Measurements from ENCODE around the gene SLFN14. TPM values are rescaled to one million over a fixed set of nuclear protein-coding genes. Genes with fewer than 3 reads are reported as not detected.
"Not testable (repeated sequence)": the region's sequence is repeated elsewhere in the genome, so short reads cannot be mapped to it uniquely, and the experiment has no call there.

Gene SLFN14
- total RNA-seq, 2 experiments from 2014 or later, result 0.07 TPM; not detected in 1

- no peak for DNase-seq
- CTCF ChIA-PET, result interaction anchor here (1.0 to 9.3 kb wide), 11 partner anchors 11 to 320 kb away, joined by 3 to 84 read pairs (median 4); partner anchors contain the start of genes PEX12 and SLFN12
- peak overlapping the region; percentile 90 for H3K4me3 Mint-ChIP-seq
- H3K27me3 Mint-ChIP-seq, result no peaks in the 10 kb centered on the region
- H3K9me3 Mint-ChIP-seq (ENCODE audit: low read depth), result no peaks in the 10 kb centered on the region
- H3K36me3 Mint-ChIP-seq, result peaks cover 64% of the 10 kb centered on the region
- ATAC-seq, result no peak
- H3K4me1 Mint-ChIP-seq, result peaks cover 43% of the 10 kb centered on the region
- peak overlapping the region; percentile 99 for H3K27ac Mint-ChIP-seq
Observed at GRCh38 chr17:35534576-35535093, 26.0 kb downstream of the SLFN14 start.

DNA sequence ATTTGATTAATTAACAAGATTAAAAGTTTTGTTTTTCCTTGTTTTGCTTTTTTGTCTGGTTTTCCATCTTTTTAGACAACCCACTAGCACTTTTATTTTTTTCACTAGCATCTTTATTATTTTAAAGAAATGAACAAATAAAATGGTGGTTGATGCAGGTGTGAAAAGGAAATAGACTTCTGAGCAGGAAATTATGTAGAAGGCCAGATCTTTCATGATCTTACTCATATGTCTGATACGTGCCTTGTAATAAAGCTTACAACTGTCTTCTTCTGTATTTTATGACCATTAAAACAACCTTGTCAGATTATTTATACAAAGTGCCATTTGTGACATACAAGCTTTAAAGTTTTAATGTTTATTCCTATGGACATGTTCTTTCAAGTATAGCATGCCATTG, 29.5 kb downstream of the SLFN14 start:
- H3K9me3 Mint-ChIP-seq (ENCODE audit: low read depth), result no peaks in the 10 kb centered on the region
- H3K36me3 Mint-ChIP-seq, result peaks cover 82% of the 10 kb centered on the region
- DNase-seq, result no peak
- peak overlapping the region; percentile 83 for H3K27ac Mint-ChIP-seq
- H3K4me1 Mint-ChIP-seq, result peaks cover 58% of the 10 kb centered on the region
- CTCF ChIA-PET, result interaction anchor here (1.1 to 9.3 kb wide), 3 partner anchors 8 to 219 kb away, joined by 4 to 84 read pairs (median 5); no protein-coding TSS in a partner anchor
- H3K4me3 Mint-ChIP-seq, result peak overlapping the region; percentile 70
- ATAC-seq, result no peak
- no peaks in the 10 kb centered on the region for H3K27me3 Mint-ChIP-seq

- no peak for DNase-seq
- ATAC-seq, result peak; percentile 61
- Mint-ChIP-seq H3K4me3 (peak overlapping the region; percentile 70), H3K4me1 (peaks cover 71% of the 10 kb centered on the region), H3K9me3 (ENCODE audit: low read depth) (no peaks in the 10 kb centered on the region), H3K36me3 (peaks cover 82% of the 10 kb centered on the region), H3K27ac (peak overlapping the region; percentile 83), H3K27me3 (no peaks in the 10 kb centered on the region)
- CTCF ChIA-PET, result interaction anchor here (0.7 to 1.3 kb wide), 3 partner anchors 90 to 218 kb away, joined by 3 read pairs; no protein-coding TSS in a partner anchor
Observed at GRCh38 chr17:35529866-35530265, 30.8 kb downstream of the SLFN14 start.

- not testable (repeated sequence) for H3K27me3 Mint-ChIP-seq; ATAC-seq; DNase-seq; H3K9me3 Mint-ChIP-seq (ENCODE audit: low read depth)
- H3K4me1 Mint-ChIP-seq, result peaks cover 76% of the 10 kb centered on the region
- H3K4me3 Mint-ChIP-seq, result peak overlapping the region; percentile 63
- peaks cover 81% of the 10 kb centered on the region for H3K36me3 Mint-ChIP-seq
- CTCF ChIA-PET, result interaction anchor here (0.7 to 1.3 kb wide), 2 partner anchors 90 to 218 kb away, joined by 3 read pairs; no protein-coding TSS in a partner anchor
- H3K27ac Mint-ChIP-seq, result peak overlapping the region; percentile 66
Observed at GRCh38 chr17:35529326-35529725, 31.3 kb downstream of the SLFN14 start.

- Mint-ChIP-seq H3K4me3 (peak overlapping the region; percentile 34), H3K27me3 (no peaks in the 10 kb centered on the region), H3K9me3 (ENCODE audit: low read depth) (no peaks in the 10 kb centered on the region), H3K27ac (peak overlapping the region; percentile 50), H3K36me3 (peaks cover 85% of the 10 kb centered on the region), H3K4me1 (peaks cover 97% of the 10 kb centered on the region)
- CTCF ChIA-PET, result interaction anchor here (0.9 to 4.8 kb wide), 2 partner anchors 11 kb away, joined by 4 to 25 read pairs; no protein-coding TSS in a partner anchor
- DNase-seq, result no peak
- ATAC-seq, result no peak
Observed at GRCh38 chr17:35523296-35523695, 37.3 kb downstream of the SLFN14 start.

DNA sequence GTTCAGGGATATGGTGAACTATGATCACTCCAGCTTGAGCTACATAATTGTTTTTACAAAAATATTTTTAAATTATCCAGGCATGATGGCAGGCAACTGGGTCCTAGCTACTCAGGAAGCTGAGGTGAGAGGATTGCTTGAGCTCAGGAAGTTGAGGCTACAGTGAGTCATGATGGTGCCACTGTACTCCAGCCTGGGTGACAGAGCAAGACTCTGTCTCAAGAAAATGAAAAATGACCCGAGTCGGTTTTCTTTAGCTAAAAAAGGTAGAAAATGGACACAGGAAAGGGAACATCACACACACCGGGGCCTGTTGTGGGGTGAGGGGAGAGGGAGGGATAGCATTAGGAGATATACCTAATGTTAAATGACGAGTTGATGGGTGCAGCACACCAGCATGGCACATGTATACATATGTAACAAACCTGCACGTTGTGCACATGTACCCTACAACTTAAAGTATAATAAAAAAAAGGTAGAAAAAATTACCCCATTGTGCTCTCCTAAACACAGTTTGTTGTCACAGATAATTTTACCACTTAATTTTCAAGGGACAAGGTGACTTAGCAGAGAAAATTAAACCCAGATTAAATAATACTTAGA, 38.9 kb downstream of the SLFN14 start:
- H3K36me3 Mint-ChIP-seq, result peaks cover 86% of the 10 kb centered on the region
- peak; percentile 90 for ATAC-seq
- peak overlapping the region; percentile 79 for H3K27ac Mint-ChIP-seq
- H3K4me3 Mint-ChIP-seq, result peak overlapping the region; percentile 60
- DNase-seq, result peak; percentile 77
- H3K27me3 Mint-ChIP-seq; H3K9me3 Mint-ChIP-seq (ENCODE audit: low read depth): not testable (repeated sequence)
- CTCF ChIA-PET, result interaction anchor here (0.8 to 4.8 kb wide), 6 partner anchors 12 to 209 kb away, joined by 3 to 25 read pairs (median 5); partner anchors contain the start of gene PEX12
- peaks cover 97% of the 10 kb centered on the region for H3K4me1 Mint-ChIP-seq

- ATAC-seq (peak; percentile 13), DNase-seq (no peak)
- no peaks in the 10 kb centered on the region for H3K9me3 Mint-ChIP-seq (ENCODE audit: low read depth)
- peak overlapping the region; percentile 61 for H3K4me3 Mint-ChIP-seq
- CTCF ChIA-PET, result interaction anchor here (0.8 to 4.8 kb wide), 6 partner anchors 13 to 208 kb away, joined by 3 to 25 read pairs (median 5); partner anchors contain the start of gene PEX12
- H3K27me3 Mint-ChIP-seq, result no peaks in the 10 kb centered on the region
- peaks cover 96% of the 10 kb centered on the region for H3K4me1 Mint-ChIP-seq
- H3K27ac Mint-ChIP-seq, result peak overlapping the region; percentile 76
- peaks cover 84% of the 10 kb centered on the region for H3K36me3 Mint-ChIP-seq
Observed at GRCh38 chr17:35521150-35521549, 39.5 kb downstream of the SLFN14 start.

GRCh38 chr17:35519906-35520442, 40.6 kb downstream of the SLFN14 start:
- Mint-ChIP-seq H3K4me3 (peak overlapping the region; percentile 61), H3K27me3 (no peaks in the 10 kb centered on the region), H3K27ac (peak overlapping the region; percentile 75), H3K36me3 (peaks cover 83% of the 10 kb centered on the region), H3K9me3 (ENCODE audit: low read depth) (no peaks in the 10 kb centered on the region), H3K4me1 (peaks cover 90% of the 10 kb centered on the region)
- CTCF ChIA-PET, result interaction anchor here (1.4 to 2.5 kb wide), 3 partner anchors 14 to 207 kb away, joined by 4 to 13 read pairs (median 8); no protein-coding TSS in a partner anchor
- peak; percentile 9 for ATAC-seq
- no peak for DNase-seq

DNA sequence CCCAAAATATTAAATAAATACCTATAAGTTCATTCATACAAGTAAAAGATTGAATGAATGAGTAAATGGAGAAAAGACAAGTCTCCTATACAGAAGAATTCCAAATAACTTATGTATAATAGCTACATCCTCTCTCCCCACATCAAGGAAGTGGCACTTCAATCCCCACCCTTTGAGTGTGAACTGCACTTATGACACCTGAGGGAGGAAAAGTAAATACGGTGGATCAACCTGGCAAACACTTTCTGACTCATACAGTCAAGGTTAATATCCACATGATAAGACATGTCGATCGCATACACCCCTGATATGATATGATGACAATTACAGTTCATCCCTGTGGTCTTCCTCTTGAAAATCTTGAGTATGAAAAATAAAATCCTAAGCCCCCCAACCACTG, 41.2 kb downstream of the SLFN14 start:
- peaks cover 84% of the 10 kb centered on the region for H3K36me3 Mint-ChIP-seq
- peak overlapping the region; percentile 61 for H3K4me3 Mint-ChIP-seq
- H3K4me1 Mint-ChIP-seq, result peaks cover 90% of the 10 kb centered on the region
- CTCF ChIA-PET, result interaction anchor here (0.9 to 2.1 kb wide), 3 partner anchors 14 to 206 kb away, joined by 3 to 8 read pairs (median 4); no protein-coding TSS in a partner anchor
- ATAC-seq (no peak), DNase-seq (no peak)
- no peaks in the 10 kb centered on the region for H3K27me3 Mint-ChIP-seq
- H3K27ac Mint-ChIP-seq, result peak overlapping the region; percentile 75
- no peaks in the 10 kb centered on the region for H3K9me3 Mint-ChIP-seq (ENCODE audit: low read depth)

GRCh38 chr17:35518431-35518830, 42.2 kb downstream of the SLFN14 start:
- H3K27me3 Mint-ChIP-seq; DNase-seq; H3K9me3 Mint-ChIP-seq (ENCODE audit: low read depth); ATAC-seq: not testable (repeated sequence)
- Mint-ChIP-seq H3K27ac (peak overlapping the region; percentile 52), H3K4me3 (peak overlapping the region; percentile 72), H3K36me3 (peaks cover 86% of the 10 kb centered on the region), H3K4me1 (peaks cover 90% of the 10 kb centered on the region)
- CTCF ChIA-PET, result interaction anchor here (0.9 kb wide), 1 partner anchor 21 kb away, joined by 3 read pairs; no protein-coding TSS in a partner anchor

DNA sequence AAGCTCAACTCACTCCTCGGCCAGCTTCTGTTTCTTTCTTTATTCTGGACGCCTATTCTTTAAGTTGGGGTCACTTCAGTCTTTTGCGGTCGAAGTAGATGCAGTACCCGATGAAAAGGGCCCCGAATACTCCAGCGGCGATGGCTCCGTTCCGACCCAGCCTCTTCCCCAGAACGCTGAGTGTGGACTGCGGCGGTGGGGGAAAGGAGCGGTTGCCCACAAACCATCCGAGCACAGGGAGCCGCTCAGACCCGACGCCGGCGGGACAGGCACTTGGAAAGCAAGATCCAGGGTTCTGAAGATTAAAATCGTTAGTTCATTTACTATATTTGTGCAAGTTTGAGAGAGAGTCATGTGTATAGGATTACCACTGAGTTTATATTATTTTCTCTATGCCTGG, 45.6 kb downstream of the SLFN14 start:
- Mint-ChIP-seq H3K27me3 (no peaks in the 10 kb centered on the region), H3K4me1 (peaks cover 84% of the 10 kb centered on the region), H3K27ac (peak overlapping the region; percentile 3)

DNA sequence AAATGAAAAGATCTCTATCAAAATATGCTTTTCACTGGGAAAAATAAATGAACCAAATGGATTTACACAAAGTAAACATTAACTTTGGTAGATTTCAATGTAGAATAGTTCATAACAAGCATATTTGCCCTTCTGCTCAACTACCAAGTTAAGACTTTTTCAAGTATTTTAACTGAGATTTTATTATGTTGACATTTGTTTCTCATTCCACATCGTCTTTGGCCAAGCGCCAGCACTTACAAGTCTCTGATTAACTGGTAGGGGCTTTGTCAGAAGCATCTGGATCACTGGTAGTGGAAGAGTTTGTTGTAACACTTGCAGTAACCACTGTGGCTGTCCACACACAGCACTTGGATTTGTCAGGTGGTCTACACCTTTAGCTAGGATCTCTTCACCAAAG, 46.1 kb downstream of the SLFN14 start:
- DNase-seq (no peak), ATAC-seq (no peak)
- Mint-ChIP-seq H3K4me1 (peaks cover 84% of the 10 kb centered on the region), H3K4me3 (no peak overlapping the region), H3K27ac (peak overlapping the region; percentile 3), H3K27me3 (no peaks in the 10 kb centered on the region), H3K9me3 (ENCODE audit: low read depth) (no peaks in the 10 kb centered on the region), H3K36me3 (peaks cover 86% of the 10 kb centered on the region)
- CTCF ChIA-PET, result no interaction called here

More for the DNA sequence above, 45.6 kb downstream of the SLFN14 start:
- no peaks in the 10 kb centered on the region for H3K9me3 Mint-ChIP-seq (ENCODE audit: low read depth)
- CTCF ChIA-PET, result no interaction called here
- peaks cover 86% of the 10 kb centered on the region for H3K36me3 Mint-ChIP-seq
- H3K4me3 Mint-ChIP-seq, result no peak overlapping the region
- ATAC-seq (no peak), DNase-seq (no peak)
